ENCODE measurements around the gene NMS.

Gene NMS

DNA sequence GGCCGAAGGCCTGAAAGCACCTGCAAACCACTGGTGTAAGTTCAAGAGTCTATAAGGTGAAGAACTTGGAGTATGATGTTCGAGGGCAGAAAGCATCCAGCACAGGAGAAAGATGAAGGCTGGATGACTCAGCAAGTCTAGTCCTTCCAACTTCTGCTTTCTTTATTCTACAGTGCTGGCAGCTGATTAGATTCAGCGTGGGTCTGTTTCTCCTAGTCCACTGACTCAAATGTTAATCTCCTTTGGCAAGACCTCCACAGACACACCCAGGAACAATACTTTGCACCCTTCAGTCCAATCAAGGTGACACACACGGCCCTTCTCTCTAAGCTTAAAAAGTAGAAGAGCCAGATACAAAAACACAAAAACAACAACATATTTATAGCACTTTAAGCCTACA, 43.4 kb downstream of the NMS start:
- TF ChIP-seq, protein P1, sequence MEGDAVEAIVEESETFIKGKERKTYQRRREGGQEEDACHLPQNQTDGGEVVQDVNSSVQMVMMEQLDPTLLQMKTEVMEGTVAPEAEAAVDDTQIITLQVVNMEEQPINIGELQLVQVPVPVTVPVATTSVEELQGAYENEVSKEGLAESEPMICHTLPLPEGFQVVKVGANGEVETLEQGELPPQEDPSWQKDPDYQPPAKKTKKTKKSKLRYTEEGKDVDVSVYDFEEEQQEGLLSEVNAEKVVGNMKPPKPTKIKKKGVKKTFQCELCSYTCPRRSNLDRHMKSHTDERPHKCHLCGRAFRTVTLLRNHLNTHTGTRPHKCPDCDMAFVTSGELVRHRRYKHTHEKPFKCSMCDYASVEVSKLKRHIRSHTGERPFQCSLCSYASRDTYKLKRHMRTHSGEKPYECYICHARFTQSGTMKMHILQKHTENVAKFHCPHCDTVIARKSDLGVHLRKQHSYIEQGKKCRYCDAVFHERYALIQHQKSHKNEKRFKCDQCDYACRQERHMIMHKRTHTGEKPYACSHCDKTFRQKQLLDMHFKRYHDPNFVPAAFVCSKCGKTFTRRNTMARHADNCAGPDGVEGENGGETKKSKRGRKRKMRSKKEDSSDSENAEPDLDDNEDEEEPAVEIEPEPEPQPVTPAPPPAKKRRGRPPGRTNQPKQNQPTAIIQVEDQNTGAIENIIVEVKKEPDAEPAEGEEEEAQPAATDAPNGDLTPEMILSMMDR (IDR thresholded peaks at IDR 0.05; ENCODE audit: low read depth, low read length), result no peak
- H3K4me3 ChIP-seq (ENCODE audit: low read depth, low read length), result no peak overlapping the region

GRCh38 chr2:100517556-100517955, 47.3 kb downstream of the NMS start:
- TF ChIP-seq, protein P1 (IDR thresholded peaks at IDR 0.05; ENCODE audit: low read depth, low read length), result no peak
- H3K4me3 ChIP-seq (ENCODE audit: low read depth, low read length), result no peak overlapping the region

GRCh38 chr2:100518801-100519200, 48.5 kb downstream of the NMS start:
- TF ChIP-seq, protein P1 (IDR thresholded peaks at IDR 0.05; ENCODE audit: low read depth, low read length), result no peak
- no peak overlapping the region for H3K4me3 ChIP-seq (ENCODE audit: low read depth, low read length)

GRCh38 chr2:100520224-100520623, 49.9 kb downstream of the NMS start:
- TF ChIP-seq, protein P1 (IDR thresholded peaks at IDR 0.05; ENCODE audit: low read depth, low read length), result no peak
- no peak overlapping the region for H3K4me3 ChIP-seq (ENCODE audit: low read depth, low read length)

GRCh38 chr2:100522430-100522829, 52.1 kb downstream of the NMS start:
- H3K4me3 ChIP-seq (ENCODE audit: low read depth, low read length), result no peak overlapping the region
- TF ChIP-seq, protein P1 (IDR thresholded peaks at IDR 0.05; ENCODE audit: low read depth, low read length), result no peak

- TF ChIP-seq, protein P1 (IDR thresholded peaks at IDR 0.05; ENCODE audit: low read depth, low read length), result no peak
Measured at GRCh38 chr2:100524331-100524730, 54.0 kb downstream of the NMS start.

DNA sequence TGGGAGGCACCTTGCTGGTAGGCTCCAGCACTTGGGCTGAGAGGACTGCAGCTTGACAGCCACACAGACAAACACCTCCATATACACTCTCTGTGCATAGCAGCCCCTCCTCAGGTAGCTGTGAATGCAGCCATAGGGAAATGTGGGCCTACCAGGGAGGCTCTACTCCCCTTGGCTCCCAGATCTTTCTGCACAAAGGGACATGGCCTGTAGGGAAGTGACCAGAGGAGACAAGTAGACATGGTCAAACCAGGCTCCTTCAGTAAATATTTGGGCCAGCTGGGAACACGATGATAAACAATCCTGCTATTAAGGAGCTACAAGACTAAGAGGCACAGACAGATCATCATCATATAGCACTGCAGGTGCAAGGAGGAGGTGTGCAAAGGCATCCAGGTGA, 56.6 kb downstream of the NMS start:
- TF ChIP-seq, protein P1 (IDR thresholded peaks at IDR 0.05; ENCODE audit: low read depth, low read length), result no peak
- no peak overlapping the region for H3K4me3 ChIP-seq (ENCODE audit: low read depth, low read length)

More at GRCh38 chr2:100524331-100524730, 54.0 kb downstream of the NMS start:
- H3K4me3 ChIP-seq (ENCODE audit: low read depth, low read length), result no peak overlapping the region

Measured in WI38 (cell line).